GM23338 (cell line): ENCODE measurements around the gene CKB. TPM values are rescaled to one million over a fixed set of nuclear protein-coding genes. Genes with fewer than 3 reads are reported as not detected.

Experiments used
- ATAC-seq: fragments of 200-7000 bp; cut with Tn5 transposase; 3 replicates; pipeline ENCODE4 v1.9.1; 2020
- DNase-seq: peaks from one replicate; pipeline ENCODE4 v3.0.0-alpha.2; 2015; ENCODE audit warnings: low spot score
- H2AFZ ChIP-seq: fragments of 200-600 bp; sonication (generic); 2 replicates; pipeline ENCODE4 v1.8.0; 2016; ENCODE audit warnings: antibody characterized with exemption, mild to moderate bottlenecking, moderate library complexity
- H3F3A ChIP-seq: fragments of 200-600 bp; sonication (generic); replicated peaks from 2 replicates; pipeline ENCODE4 v1.8.0; 2017; ENCODE audit warnings: antibody characterized with exemption, mixed run types, low read depth
- H3K27ac ChIP-seq: fragments of 200-600 bp; sonication (generic); 2 replicates; pipeline ENCODE4 v1.6.1; 2016; ENCODE audit warnings: low read depth
- H3K27me3 ChIP-seq: fragments of 200-600 bp; sonication (generic); 2 replicates; pipeline ENCODE4 v1.8.0; 2016; ENCODE audit warnings: mild to moderate bottlenecking, mixed run types, moderate library complexity; ENCODE audit not compliant: insufficient read depth
- H3K36me3 ChIP-seq: fragments of 200-600 bp; sonication (generic); 2 replicates; pipeline ENCODE4 v1.8.0; 2016; ENCODE audit warnings: mild to moderate bottlenecking; ENCODE audit not compliant: insufficient read depth
- H3K4me1 ChIP-seq: fragments of 200-600 bp; sonication (generic); 2 replicates; pipeline ENCODE4 v1.8.0; 2016; ENCODE audit warnings: mild to moderate bottlenecking, moderate library complexity; ENCODE audit not compliant: insufficient read depth
- H3K4me2 ChIP-seq: fragments of 200-600 bp; sonication (generic); 2 replicates; pipeline ENCODE4 v1.7.1; 2017; ENCODE audit warnings: mixed run types
- H3K4me3 ChIP-seq: fragments of 200-600 bp; sonication (generic); 2 replicates; pipeline ENCODE4 v1.6.1; 2016; ENCODE audit warnings: mixed run types
- H3K79me2 ChIP-seq: fragments of 200-600 bp; sonication (generic); replicated peaks from 2 replicates; pipeline ENCODE4 v1.8.0; 2017; ENCODE audit warnings: mild to moderate bottlenecking; ENCODE audit not compliant: insufficient read depth
- H3K9me2 ChIP-seq: fragments of 200-600 bp; sonication (generic); 2 replicates; pipeline ENCODE4 v1.8.0; 2017; ENCODE audit not compliant: insufficient read depth
- H4K20me1 ChIP-seq: fragments of 200-600 bp; sonication (generic); replicated peaks from 2 replicates; pipeline ENCODE4 v1.8.0; 2017; ENCODE audit warnings: mild to moderate bottlenecking; ENCODE audit not compliant: insufficient read depth
- H3K27ac Mint-ChIP-seq: 2 replicates; pipeline ENCODE4 v1.8.0; 2020; ENCODE audit warnings: inconsistent platforms, mild to moderate bottlenecking, moderate library complexity, mixed read lengths
- H3K27me3 Mint-ChIP-seq: 3 replicates; pipeline ENCODE4 v1.8.0; 2022; ENCODE audit warnings: low read depth, mild to moderate bottlenecking, moderate library complexity, mixed read lengths, inconsistent platforms; ENCODE audit not compliant: insufficient read depth, poor library complexity
- H3K36me3 Mint-ChIP-seq: 3 replicates; pipeline ENCODE4 v1.8.0; 2021; ENCODE audit warnings: low read depth, mild to moderate bottlenecking, inconsistent platforms, moderate library complexity, mixed read lengths
- H3K4me1 Mint-ChIP-seq: 3 replicates; pipeline ENCODE4 v1.8.0; 2020; ENCODE audit warnings: mild to moderate bottlenecking, inconsistent platforms, mixed read lengths
- H3K4me3 Mint-ChIP-seq: 3 replicates; pipeline ENCODE4 v1.8.0; 2021; ENCODE audit warnings: moderate library complexity, mild to moderate bottlenecking, inconsistent platforms, mixed read lengths
- H3K9me3 Mint-ChIP-seq: 3 replicates; pipeline ENCODE4 v1.8.0; 2020; ENCODE audit warnings: moderate library complexity, mild to moderate bottlenecking, inconsistent platforms, mixed read lengths
- EZH2phosphoT487 ChIP-seq: fragments of 200-600 bp; sonication (generic); IDR thresholded peaks from one replicate; pipeline ENCODE4 v1.8.1; 2018; ENCODE audit warnings: antibody characterized with exemption; ENCODE audit not compliant: unreplicated experiment
- NANOG ChIP-seq: IDR thresholded peaks from 2 replicates; pipeline ENCODE4 v1.6.1; 2016; ENCODE audit warnings: antibody characterized with exemption, borderline replicate concordance
- POLR2AphosphoS5 ChIP-seq: IDR thresholded peaks from 2 replicates; pipeline ENCODE4 v1.6.1; 2016; ENCODE audit warnings: antibody characterized with exemption, low read depth
- REST ChIP-seq: IDR thresholded peaks from one replicate; pipeline ENCODE4 v1.6.1; 2018; ENCODE audit warnings: antibody characterized with exemption; ENCODE audit not compliant: unreplicated experiment
- ZNF114 ChIP-seq: fragments of 250-450 bp; sonication (Bioruptor Pico); IDR thresholded peaks from 2 replicates; pipeline ENCODE4 v1.5.0; 2020; ENCODE audit warnings: mild to moderate bottlenecking, moderate library complexity
- polyA plus RNA-seq: library from polyadenylated mRNA; unstranded; fragments of >200 nt; fragmentation: Nextera tagmentation; extraction: Ambion mirVana; gene quantifications from 2 replicates; pipeline ENCODE4 v1.2.1, GENCODE V29; 2016
- total RNA-seq: library from RNA; depleted of rRNA; stranded (reverse); fragments of >200 nt; shearing (Covaris generic); gene quantifications from 2 replicates; pipeline ENCODE4 v1.2.3, GENCODE V29; 2014
- TF ChIP-seq, protein P1 (sequence below), 2 experiments: fragments of 200-600 bp in 1 of 2; sonication (generic) in 1 of 2; conservative IDR thresholded peaks; 2 replicates each; pipeline versions ENCODE4 v1.5.1 to v1.6.1; 2016 to 2017; ENCODE audit warnings: antibody characterized with exemption in 2 of 2, low read depth in 2 of 2, mild to moderate bottlenecking in 2 of 2, moderate library complexity in 1 of 2

CKB gene
- total and polyA plus RNA-seq, 2 experiments from 2014 or later, result 604 to 852 TPM

DNA sequence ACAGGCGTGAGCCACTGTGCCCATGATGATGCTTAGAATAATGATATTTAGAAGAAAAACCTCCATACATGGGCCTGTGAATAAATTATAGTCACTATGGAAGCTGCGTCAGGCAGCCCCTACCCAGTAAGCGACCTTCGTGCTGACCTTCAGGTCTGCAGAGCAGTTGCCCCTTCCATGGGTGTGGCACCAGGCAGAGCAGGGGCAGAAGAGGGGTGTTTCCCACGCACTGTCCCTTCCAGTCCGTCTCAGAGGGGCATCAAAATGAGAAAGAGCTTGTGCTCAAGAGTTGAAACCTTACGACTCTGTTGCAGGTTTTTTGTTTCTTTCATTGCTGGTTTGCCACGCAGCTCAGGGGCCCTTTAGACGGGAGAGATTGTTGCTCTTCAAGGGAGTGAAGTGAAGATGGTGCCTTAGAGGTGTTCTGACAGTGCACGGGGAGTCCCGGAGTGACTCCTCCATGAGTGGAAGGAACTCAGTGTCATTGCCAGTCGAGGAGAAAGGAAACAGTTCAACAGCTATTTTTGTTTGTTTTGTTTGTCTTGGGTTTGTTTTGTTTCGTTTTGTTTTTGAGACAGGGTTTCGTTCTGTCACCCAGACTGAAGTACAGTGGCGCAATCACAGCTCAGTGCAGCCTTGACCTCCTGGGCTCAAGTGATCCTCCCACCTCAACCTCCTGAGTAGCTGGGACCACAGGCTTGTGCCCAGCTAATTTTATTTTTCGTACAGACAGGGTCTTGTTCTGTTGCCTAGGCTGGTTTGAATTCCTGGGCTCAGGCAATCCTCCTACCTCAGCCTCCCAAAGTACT lies 13.9 kb downstream of the CKB start:
- no peak for ATAC-seq
- H3K4me2 ChIP-seq, result no peak overlapping the region
- no peaks in the 10 kb centered on the region for H3K27me3 ChIP-seq
- H3K4me1 ChIP-seq, result no peaks in the 10 kb centered on the region
- H2AFZ ChIP-seq, result no peak overlapping the region
- H3K36me3 ChIP-seq, result peaks cover 7% of the 10 kb centered on the region; the same call in 1 of the 2 replicates
- Mint-ChIP-seq H3K27me3 (peaks cover 16% of the 10 kb centered on the region), H3K9me3 (no peaks in the 10 kb centered on the region), H3K4me3 (no peak overlapping the region), H3K27ac (no peak overlapping the region), H3K4me1 (no peaks in the 10 kb centered on the region; the same call in 2 of the 3 replicates), H3K36me3 (peaks cover 40% of the 10 kb centered on the region)
- H3K79me2 ChIP-seq, result no peaks in the 10 kb centered on the region
- no peaks in the 10 kb centered on the region for H3K9me2 ChIP-seq
- peaks cover 11% of the 10 kb centered on the region; the same call in 1 of the 2 replicates for H3F3A ChIP-seq
- H3K4me3 ChIP-seq, result no peak overlapping the region
- DNase-seq, result no peak
- no peaks in the 10 kb centered on the region; the same call in 1 of the 2 replicates for H4K20me1 ChIP-seq
- no peak for TF ChIP-seq POLR2AphosphoS5
- TF ChIP-seq EZH2phosphoT487, result no peak
- H3K27ac ChIP-seq, result no peak overlapping the region

- Mint-ChIP-seq H3K27me3 (peaks cover 14% of the 10 kb centered on the region), H3K36me3 (peaks cover 49% of the 10 kb centered on the region)
These were observed 14.9 kb downstream of the CKB start for GRCh38 chr14:103507751-103508150.

DNA sequence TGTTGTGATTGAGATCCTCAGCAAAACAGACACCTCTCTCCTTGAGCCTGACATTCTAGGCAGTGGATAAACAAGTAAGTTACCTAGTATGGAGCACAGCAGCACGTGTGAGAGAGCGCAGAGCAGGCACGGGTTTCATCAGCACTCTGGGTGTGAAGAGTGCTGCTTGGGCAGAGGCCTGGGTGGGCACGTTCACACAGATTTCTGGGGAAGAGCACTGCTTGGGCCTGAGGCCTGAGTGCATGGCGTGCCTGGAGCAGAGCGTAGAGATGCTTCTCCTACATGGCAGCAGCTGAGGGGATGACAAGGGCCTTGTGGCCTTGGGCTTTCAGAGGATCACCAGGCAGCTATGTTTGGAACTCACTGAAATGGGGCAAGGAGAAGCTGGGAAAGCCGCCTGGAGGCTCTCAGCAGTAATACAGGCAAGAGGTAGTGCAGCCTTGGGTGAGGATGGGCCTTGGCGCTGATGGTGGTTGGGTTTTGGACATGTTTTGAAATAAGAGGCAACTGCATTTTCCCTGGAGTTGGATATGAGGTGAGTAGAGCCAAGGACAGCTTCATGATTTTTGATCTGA lies 17.6 kb downstream of the CKB start:
- Histone ChIP-seq H3K79me2 (peaks cover 5% of the 10 kb centered on the region; the same call in 1 of the 2 replicates), H3K4me2 (no peak overlapping the region), H2AFZ (no peak overlapping the region), H3K4me3 (no peak overlapping the region), H3K36me3 (peaks cover 21% of the 10 kb centered on the region), H3F3A (peaks cover 12% of the 10 kb centered on the region; the same call in 1 of the 2 replicates), H4K20me1 (no peaks in the 10 kb centered on the region; the same call in none of the 2 replicates), H3K27ac (0 out of 2 replicates have a peak overlapping the region, but pooled peaks have one; percentile 33), H3K4me1 (no peaks in the 10 kb centered on the region), H3K9me2 (no peaks in the 10 kb centered on the region), H3K27me3 (no peaks in the 10 kb centered on the region)
- H3K27me3 Mint-ChIP-seq, result peaks cover 5% of the 10 kb centered on the region
- H3K27ac Mint-ChIP-seq, result no peak overlapping the region
- no peak overlapping the region for H3K4me3 Mint-ChIP-seq
- peaks cover 59% of the 10 kb centered on the region for H3K36me3 Mint-ChIP-seq
- peaks cover 4% of the 10 kb centered on the region for H3K4me1 Mint-ChIP-seq
- no peaks in the 10 kb centered on the region for H3K9me3 Mint-ChIP-seq
- ATAC-seq (peak; percentile 83), DNase-seq (peak; percentile 51)
- no peak for TF ChIP-seq NANOG
- TF ChIP-seq POLR2AphosphoS5, result no peak
- no peak for TF ChIP-seq REST

More at GRCh38 chr14:103507751-103508150, 14.9 kb downstream of the CKB start:
- TF ChIP-seq EZH2phosphoT487, result no peak
- TF ChIP-seq, protein P1, sequence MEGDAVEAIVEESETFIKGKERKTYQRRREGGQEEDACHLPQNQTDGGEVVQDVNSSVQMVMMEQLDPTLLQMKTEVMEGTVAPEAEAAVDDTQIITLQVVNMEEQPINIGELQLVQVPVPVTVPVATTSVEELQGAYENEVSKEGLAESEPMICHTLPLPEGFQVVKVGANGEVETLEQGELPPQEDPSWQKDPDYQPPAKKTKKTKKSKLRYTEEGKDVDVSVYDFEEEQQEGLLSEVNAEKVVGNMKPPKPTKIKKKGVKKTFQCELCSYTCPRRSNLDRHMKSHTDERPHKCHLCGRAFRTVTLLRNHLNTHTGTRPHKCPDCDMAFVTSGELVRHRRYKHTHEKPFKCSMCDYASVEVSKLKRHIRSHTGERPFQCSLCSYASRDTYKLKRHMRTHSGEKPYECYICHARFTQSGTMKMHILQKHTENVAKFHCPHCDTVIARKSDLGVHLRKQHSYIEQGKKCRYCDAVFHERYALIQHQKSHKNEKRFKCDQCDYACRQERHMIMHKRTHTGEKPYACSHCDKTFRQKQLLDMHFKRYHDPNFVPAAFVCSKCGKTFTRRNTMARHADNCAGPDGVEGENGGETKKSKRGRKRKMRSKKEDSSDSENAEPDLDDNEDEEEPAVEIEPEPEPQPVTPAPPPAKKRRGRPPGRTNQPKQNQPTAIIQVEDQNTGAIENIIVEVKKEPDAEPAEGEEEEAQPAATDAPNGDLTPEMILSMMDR (conservative IDR thresholded peaks at IDR 0.05; ENCODE audit: low read depth in 2 of 2), result peak in 1 of 2 experiments; percentile 25; a peak in 1 of 4 replicates
- no peak for TF ChIP-seq ZNF114 (CRISPR knock-in tag)
- Histone ChIP-seq H3K4me1 (no peaks in the 10 kb centered on the region), H2AFZ (no peak overlapping the region), H3K4me3 (no peak overlapping the region), H4K20me1 (no peaks in the 10 kb centered on the region; the same call in 1 of the 2 replicates), H3F3A (peaks cover 8% of the 10 kb centered on the region; the same call in 1 of the 2 replicates), H3K9me2 (no peaks in the 10 kb centered on the region), H3K4me2 (no peak overlapping the region), H3K27me3 (no peaks in the 10 kb centered on the region), H3K36me3 (peaks cover 11% of the 10 kb centered on the region), H3K27ac (no peak overlapping the region), H3K79me2 (no peaks in the 10 kb centered on the region)
- ATAC-seq (no peak), DNase-seq (no peak)
- Mint-ChIP-seq H3K27ac (0 out of 2 replicates have a peak overlapping the region, but pooled peaks have one; percentile 9), H3K4me3 (no peak overlapping the region), H3K4me1 (no peaks in the 10 kb centered on the region; the same call in 2 of the 3 replicates), H3K9me3 (no peaks in the 10 kb centered on the region)
